Natural killer cell (primary cell): ENCODE results near the gene IRX3. TPM values are rescaled to one million over a fixed set of nuclear protein-coding genes. Genes with fewer than 3 reads are reported as not detected.

Source experiments
- ATAC-seq, 3 donors: fragments of 150-1000 bp in 2 of 3; fragments of 200-7000 bp in 1 of 3; cut with Tn5 transposase; 1 replicate in 1 of 3; 2 replicates in 2 of 3; pipeline ENCODE4 v1.10.0; 2021; ENCODE audit warnings: mild to moderate bottlenecking in 2 of 3, moderate library complexity in 2 of 3
- DNase-seq, 2 donors: peaks; one replicate each; pipeline versions ENCODE4 v3.0.0 to v3.0.0-alpha.2; 2013 to 2021; ENCODE audit warnings: mixed read lengths in 1 of 2
- H3K27ac ChIP-seq: one replicate; pipeline ENCODE4 v1.5.1; 2013; ENCODE audit warnings: mild to moderate bottlenecking, low read length
- H3K27me3 ChIP-seq: one replicate; pipeline ENCODE4 v1.6.1; 2013; ENCODE audit warnings: low read length; ENCODE audit not compliant: control insufficient read depth, insufficient read depth
- H3K36me3 ChIP-seq: one replicate; pipeline ENCODE4 v1.6.1; 2013; ENCODE audit warnings: low read length; ENCODE audit not compliant: control insufficient read depth, insufficient read depth
- H3K4me1 ChIP-seq: one replicate; pipeline ENCODE4 v1.6.1; 2013; ENCODE audit warnings: low read length; ENCODE audit not compliant: control insufficient read depth, insufficient read depth
- H3K4me3 ChIP-seq: one replicate; pipeline ENCODE4 v1.5.1; 2013; ENCODE audit warnings: low read length
- H3K9me3 ChIP-seq: one replicate; pipeline ENCODE4 v1.6.1; 2013; ENCODE audit warnings: low read length; ENCODE audit not compliant: control insufficient read depth, insufficient read depth
- H3K27ac Mint-ChIP-seq, 2 donors: one replicate each; pipeline ENCODE4 v1.8.0; 2022; ENCODE audit warnings: mild to moderate bottlenecking in 2 of 2, mixed read lengths in 2 of 2, moderate library complexity in 1 of 2
- H3K27me3 Mint-ChIP-seq, 2 donors: one replicate each; pipeline ENCODE4 v1.8.0; 2022; ENCODE audit warnings: low read depth in 2 of 2, mixed read lengths in 2 of 2
- H3K36me3 Mint-ChIP-seq: one replicate; pipeline ENCODE4 v1.8.0; 2022; ENCODE audit warnings: mixed read lengths
- H3K4me1 Mint-ChIP-seq, 2 donors: one replicate each; pipeline ENCODE4 v1.8.0; 2022; ENCODE audit warnings: mixed read lengths in 2 of 2
- H3K4me3 Mint-ChIP-seq: one replicate; pipeline ENCODE4 v1.8.0; 2022; ENCODE audit warnings: mild to moderate bottlenecking, moderate library complexity, mixed read lengths
- H3K9me3 Mint-ChIP-seq, 2 donors: one replicate each; pipeline ENCODE4 v1.8.0; 2022; ENCODE audit warnings: mixed read lengths in 2 of 2
- WGBS: methylation state at CpG from one replicate; pipeline ENCODE4 v1.1.7; 2013; ENCODE audit warnings: missing lambda C conversion rate; ENCODE audit not compliant: insufficient coverage; 5-methylcytosine and 5-hydroxymethylcytosine counted together
- intact Hi-C: fragments of 100-400 bp; cut with micrococcal nuclease; formaldehyde crosslinking; loops from one replicate; pipeline ENCODE4 v1.14.2; 2022
- total RNA-seq, 4 donors: library from RNA; stranded (reverse); fragments of 120-200 nt in 1 of 4; gene quantifications; one replicate each; pipeline versions ENCODE4 v1.2.3 to v1.2.4, GENCODE V29; 2013 to 2022
- TF ChIP-seq, protein P1 (sequence below): fragments of 200-600 bp; IDR thresholded peaks from one replicate; pipeline ENCODE4 v1.8.0; 2022; ENCODE audit warnings: antibody characterized with exemption

Gene IRX3
- total RNA-seq, 3 donors from 2014 or later (not counting 1 experiment from before 2014, with no cell fraction given) = not detected

DNA sequence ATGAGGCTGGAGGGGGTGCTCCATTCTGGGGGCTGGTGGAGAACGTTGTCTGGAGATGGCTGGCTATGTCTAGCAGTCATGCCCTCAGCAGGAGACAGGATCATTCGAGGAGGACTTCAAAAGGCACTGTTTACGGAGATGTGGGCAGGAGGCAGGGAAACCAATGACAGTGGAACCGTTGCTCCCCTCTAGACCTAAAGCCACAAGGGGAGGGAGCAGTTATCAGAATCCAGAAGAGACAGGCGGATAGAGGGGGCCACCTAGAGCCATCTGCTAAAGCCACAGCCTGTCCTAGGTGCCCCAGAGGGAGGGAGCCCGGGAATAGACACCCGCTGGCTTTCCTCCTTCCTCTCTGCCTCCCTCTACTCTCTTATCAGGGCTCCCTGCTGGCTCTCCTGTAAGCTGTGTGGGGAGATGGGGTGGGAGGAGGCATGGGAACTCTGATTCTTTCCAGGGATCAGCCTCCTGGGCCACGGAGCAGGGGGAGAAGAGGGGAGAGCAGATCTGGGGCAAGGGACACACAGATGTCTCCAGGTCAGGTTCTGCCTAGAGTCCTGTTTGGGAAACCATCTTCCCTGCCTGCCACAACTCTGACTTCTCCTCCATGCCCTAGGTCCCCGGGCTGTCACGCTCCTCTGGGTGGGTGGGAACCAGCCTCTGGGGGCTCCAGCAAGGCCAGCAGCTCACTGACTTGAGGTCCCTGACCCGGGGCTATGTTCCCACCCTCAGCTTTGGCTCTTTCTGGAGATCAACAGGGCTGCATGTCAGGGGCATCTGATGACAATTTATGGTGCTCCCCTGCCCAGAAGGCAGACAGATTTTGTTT is 42.3 kb downstream of the IRX3 start:
- 29% methylated on average over 11 of the region's 11 CpGs for WGBS
- H3K27me3 Mint-ChIP-seq = peaks cover 0 to 4% of the 10 kb centered on the region in 2 donors
- no peak overlapping the region for H3K4me3 Mint-ChIP-seq
- peaks cover 2 to 4% of the 10 kb centered on the region in 2 donors for H3K9me3 Mint-ChIP-seq
- H3K4me1 ChIP-seq = no peaks in the 10 kb centered on the region
- no peak overlapping the region for H3K4me3 ChIP-seq
- TF ChIP-seq, protein P1, sequence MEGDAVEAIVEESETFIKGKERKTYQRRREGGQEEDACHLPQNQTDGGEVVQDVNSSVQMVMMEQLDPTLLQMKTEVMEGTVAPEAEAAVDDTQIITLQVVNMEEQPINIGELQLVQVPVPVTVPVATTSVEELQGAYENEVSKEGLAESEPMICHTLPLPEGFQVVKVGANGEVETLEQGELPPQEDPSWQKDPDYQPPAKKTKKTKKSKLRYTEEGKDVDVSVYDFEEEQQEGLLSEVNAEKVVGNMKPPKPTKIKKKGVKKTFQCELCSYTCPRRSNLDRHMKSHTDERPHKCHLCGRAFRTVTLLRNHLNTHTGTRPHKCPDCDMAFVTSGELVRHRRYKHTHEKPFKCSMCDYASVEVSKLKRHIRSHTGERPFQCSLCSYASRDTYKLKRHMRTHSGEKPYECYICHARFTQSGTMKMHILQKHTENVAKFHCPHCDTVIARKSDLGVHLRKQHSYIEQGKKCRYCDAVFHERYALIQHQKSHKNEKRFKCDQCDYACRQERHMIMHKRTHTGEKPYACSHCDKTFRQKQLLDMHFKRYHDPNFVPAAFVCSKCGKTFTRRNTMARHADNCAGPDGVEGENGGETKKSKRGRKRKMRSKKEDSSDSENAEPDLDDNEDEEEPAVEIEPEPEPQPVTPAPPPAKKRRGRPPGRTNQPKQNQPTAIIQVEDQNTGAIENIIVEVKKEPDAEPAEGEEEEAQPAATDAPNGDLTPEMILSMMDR = no peak
- ATAC-seq (no peak), DNase-seq (no peak)
- H3K27ac Mint-ChIP-seq = no peak overlapping the region
- no peaks in the 10 kb centered on the region for H3K27me3 ChIP-seq
- H3K9me3 ChIP-seq = no peaks in the 10 kb centered on the region
- no peaks in the 10 kb centered on the region for H3K36me3 ChIP-seq
- H3K27ac ChIP-seq = no peak overlapping the region
- no peaks in the 10 kb centered on the region for H3K4me1 Mint-ChIP-seq
- no peaks in the 10 kb centered on the region for H3K36me3 Mint-ChIP-seq
- intact Hi-C loops = no loop called here

DNA sequence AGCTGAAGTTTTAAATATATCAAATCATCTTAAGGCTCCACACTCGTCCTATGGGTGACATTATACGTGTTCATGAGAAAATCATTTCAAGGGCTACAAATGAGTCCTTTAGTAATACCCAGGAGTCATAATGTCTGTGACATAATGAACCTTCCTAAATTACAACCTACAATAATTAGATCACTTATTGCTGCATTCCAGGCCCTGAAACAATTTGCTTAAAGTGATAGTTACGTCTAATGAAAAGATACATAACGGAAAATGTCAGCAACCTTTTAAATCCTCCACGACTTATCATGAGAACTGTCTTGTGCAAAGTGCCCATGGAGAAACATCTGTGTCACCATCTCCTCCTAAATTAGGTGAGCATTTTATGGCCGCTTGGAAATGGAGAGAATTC is 43.4 kb downstream of the IRX3 start:
- TF ChIP-seq, protein P1 = no peak
- intact Hi-C loops = no loop called here
- Histone ChIP-seq H3K9me3 (no peaks in the 10 kb centered on the region), H3K4me3 (no peak overlapping the region), H3K4me1 (no peaks in the 10 kb centered on the region), H3K36me3 (no peaks in the 10 kb centered on the region), H3K27ac (no peak overlapping the region), H3K27me3 (no peaks in the 10 kb centered on the region)
- no peaks in the 10 kb centered on the region for H3K4me1 Mint-ChIP-seq
- peaks cover 2 to 4% of the 10 kb centered on the region in 2 donors for H3K9me3 Mint-ChIP-seq
- H3K4me3 Mint-ChIP-seq = no peak overlapping the region
- peaks cover 0 to 4% of the 10 kb centered on the region in 2 donors for H3K27me3 Mint-ChIP-seq
- 88% methylated on average over 5 of the region's 6 CpGs for WGBS
- ATAC-seq = no peak
- H3K36me3 Mint-ChIP-seq = no peaks in the 10 kb centered on the region
- H3K27ac Mint-ChIP-seq = no peak overlapping the region
- no peak for DNase-seq

DNA sequence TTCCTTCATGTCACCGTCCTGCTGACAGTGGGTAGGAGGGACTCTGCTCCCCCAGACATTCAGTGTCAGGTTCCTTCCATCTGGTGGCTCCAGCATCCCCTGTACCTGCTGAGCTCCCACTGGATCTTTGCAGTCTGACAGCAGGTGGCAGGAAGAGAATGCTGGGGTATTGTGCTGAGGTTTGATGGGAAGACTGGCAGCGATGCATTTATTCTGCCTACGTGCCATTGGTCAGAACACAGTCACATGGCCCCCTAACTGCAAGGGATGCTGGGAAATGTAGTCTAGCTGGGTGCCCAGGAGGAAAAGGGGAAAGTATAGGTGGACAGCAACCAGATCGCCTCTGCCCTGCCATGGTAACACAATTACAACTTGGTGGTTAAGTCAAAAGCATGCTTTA is 44.4 kb downstream of the IRX3 start:
- peaks cover 0 to 4% of the 10 kb centered on the region in 2 donors for H3K27me3 Mint-ChIP-seq
- H3K27ac Mint-ChIP-seq = no peak overlapping the region

More for the DNA sequence above, 44.4 kb downstream of the IRX3 start:
- TF ChIP-seq, protein P1 = no peak
- Mint-ChIP-seq H3K4me1 (no peaks in the 10 kb centered on the region), H3K36me3 (no peaks in the 10 kb centered on the region), H3K9me3 (peaks cover 2 to 4% of the 10 kb centered on the region in 2 donors), H3K4me3 (no peak overlapping the region)
- Histone ChIP-seq H3K9me3 (no peaks in the 10 kb centered on the region), H3K4me1 (no peaks in the 10 kb centered on the region), H3K27me3 (no peaks in the 10 kb centered on the region), H3K4me3 (no peak overlapping the region), H3K27ac (no peak overlapping the region), H3K36me3 (no peaks in the 10 kb centered on the region)
- no peak for DNase-seq
- intact Hi-C loops = no loop called here
- WGBS = 71% methylated on average over 4 of the region's 4 CpGs
- ATAC-seq = no peak
